ENCODE measurements around the gene COMMD3. TPM values are rescaled to one million over a fixed set of nuclear protein-coding genes. Genes with fewer than 3 reads are reported as not detected.

Gene COMMD3
- total RNA-seq, 1 experiment from 2014 or later, result 2.4 TPM

- Mint-ChIP-seq H3K36me3 (ENCODE audit: insufficient read depth in 1 of 3, low read depth in 3 of 3) (no peaks in the 10 kb centered on the region; a peak in 1 of 7 replicates), H3K4me1 (peaks cover 5 to 20% of the 10 kb centered on the region in 2 experiments), H3K9me3 (peaks cover 0 to 5% of the 10 kb centered on the region in 2 experiments; a peak in 3 of 5 replicates), H3K27me3 (ENCODE audit: low read depth) (peaks cover 97% of the 10 kb centered on the region), H3K4me3 (0 out of 5 replicates have a peak overlapping the region, but pooled peaks of 1 of the 2 experiments have one; percentile 32), H3K27ac (no peak overlapping the region)
- H3K79me1 ChIP-seq (ENCODE audit: insufficient read depth, low read depth, low read length, poor library complexity, severe bottlenecking), result no peaks in the 10 kb centered on the region
- no peaks in the 10 kb centered on the region for H3K79me2 ChIP-seq (ENCODE audit: insufficient read depth, low read length)
- H2AFZ ChIP-seq (ENCODE audit: low read length), result no peak overlapping the region
- H3K4ac ChIP-seq (ENCODE audit: low read depth, low read length), result no peak overlapping the region
- no peak overlapping the region for H2BK120ac ChIP-seq (ENCODE audit: low read depth, low read length, poor library complexity, severe bottlenecking)
- no peak overlapping the region for H2BK12ac ChIP-seq (ENCODE audit: insufficient read length, low read depth, low read length)
- no peak overlapping the region for H4K5ac ChIP-seq (ENCODE audit: insufficient read length, low read depth, low read length)
- H4K8ac ChIP-seq (replicated peaks; ENCODE audit: insufficient read length, low read depth, low read length), result no peak overlapping the region
- no peak overlapping the region for H2AK5ac ChIP-seq (ENCODE audit: insufficient read length, low read length)
- H3T11ph ChIP-seq (ENCODE audit: low read length), result no peak overlapping the region
- no peak overlapping the region for H3K56ac ChIP-seq (ENCODE audit: insufficient read length, low read depth, low read length)
- H4K20me1 ChIP-seq (ENCODE audit: control insufficient read depth, insufficient read depth, insufficient read length), result no peaks in the 10 kb centered on the region
- H3K4me2 ChIP-seq (ENCODE audit: insufficient read depth, insufficient read length, low read length), result no peak overlapping the region
- no CpG with 5 or more reads among the region's 3 CpGs for WGBS (ENCODE audit: extremely low coverage, insufficient read length, low lambda C conversion rate)
- H3K9me3 ChIP-seq (ENCODE audit: control insufficient read depth, low read depth, low read length), result no peaks in the 10 kb centered on the region
- H3K23me2 ChIP-seq (ENCODE audit: insufficient read length, low read depth, low read length, poor library complexity, severe bottlenecking), result peaks cover 18% of the 10 kb centered on the region
- H3K18ac ChIP-seq (ENCODE audit: insufficient read length, low read depth, low read length), result no peak overlapping the region
- DNase-seq, result no peak
- peaks cover 69% of the 10 kb centered on the region for H3K27me3 ChIP-seq (ENCODE audit: insufficient read depth, low read length)
- peaks cover 4% of the 10 kb centered on the region; the same call in 1 of the 2 replicates for H3K4me1 ChIP-seq (ENCODE audit: insufficient read depth, low read length)
- no peak overlapping the region for H2BK15ac ChIP-seq (ENCODE audit: low read depth, low read length)
- H4K91ac ChIP-seq (ENCODE audit: insufficient read length, low read depth, low read length), result no peak overlapping the region
- no peak overlapping the region for H3K23ac ChIP-seq (ENCODE audit: insufficient read length, low read depth, low read length)
- no peak for TF ChIP-seq CTCF (conservative IDR thresholded peaks at IDR 0.05)
- H3K27ac ChIP-seq (ENCODE audit: insufficient read length, low read depth, low read length), result no peak overlapping the region
- H2BK20ac ChIP-seq (ENCODE audit: low read depth, low read length, poor library complexity, severe bottlenecking), result no peak overlapping the region
- no peak overlapping the region for H3K9ac ChIP-seq (ENCODE audit: extremely low read depth, insufficient read length, low read length)
- H2BK5ac ChIP-seq (ENCODE audit: insufficient read length, low read length), result no peak overlapping the region
- no peak overlapping the region for H3K14ac ChIP-seq (ENCODE audit: insufficient read depth, low read length)
Measured at GRCh38 chr10:22341926-22342196, 25.7 kb downstream of the COMMD3 start.

Data from H9 (cell line).